ENCODE data around the gene CLTCL1.
"Not testable (repeated sequence)": the region's sequence is repeated elsewhere in the genome, so short reads cannot be mapped to it uniquely, and the experiment has no call there.

DNA sequence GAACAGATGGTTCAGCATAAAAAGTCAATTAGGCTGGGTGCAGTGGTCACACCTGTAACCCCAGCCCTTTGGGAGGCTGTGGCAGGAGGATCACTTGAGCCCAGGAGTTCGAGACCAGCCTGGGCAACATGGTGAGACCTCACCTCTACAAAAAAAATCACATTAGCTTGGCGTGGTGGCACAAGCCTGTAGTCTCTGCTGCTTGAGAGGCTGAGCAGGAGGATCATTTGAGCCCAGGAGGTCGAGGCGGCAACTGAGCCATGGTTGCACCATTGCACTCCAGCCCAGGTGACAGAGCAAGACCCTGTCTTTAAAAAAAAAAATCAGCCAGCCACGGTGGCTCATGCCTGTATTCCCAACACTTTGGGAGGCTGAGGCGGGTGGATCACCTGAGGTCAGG, 31.9 kb upstream of the CLTCL1 start:
- TF ChIP-seq, protein P1, sequence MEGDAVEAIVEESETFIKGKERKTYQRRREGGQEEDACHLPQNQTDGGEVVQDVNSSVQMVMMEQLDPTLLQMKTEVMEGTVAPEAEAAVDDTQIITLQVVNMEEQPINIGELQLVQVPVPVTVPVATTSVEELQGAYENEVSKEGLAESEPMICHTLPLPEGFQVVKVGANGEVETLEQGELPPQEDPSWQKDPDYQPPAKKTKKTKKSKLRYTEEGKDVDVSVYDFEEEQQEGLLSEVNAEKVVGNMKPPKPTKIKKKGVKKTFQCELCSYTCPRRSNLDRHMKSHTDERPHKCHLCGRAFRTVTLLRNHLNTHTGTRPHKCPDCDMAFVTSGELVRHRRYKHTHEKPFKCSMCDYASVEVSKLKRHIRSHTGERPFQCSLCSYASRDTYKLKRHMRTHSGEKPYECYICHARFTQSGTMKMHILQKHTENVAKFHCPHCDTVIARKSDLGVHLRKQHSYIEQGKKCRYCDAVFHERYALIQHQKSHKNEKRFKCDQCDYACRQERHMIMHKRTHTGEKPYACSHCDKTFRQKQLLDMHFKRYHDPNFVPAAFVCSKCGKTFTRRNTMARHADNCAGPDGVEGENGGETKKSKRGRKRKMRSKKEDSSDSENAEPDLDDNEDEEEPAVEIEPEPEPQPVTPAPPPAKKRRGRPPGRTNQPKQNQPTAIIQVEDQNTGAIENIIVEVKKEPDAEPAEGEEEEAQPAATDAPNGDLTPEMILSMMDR (IDR thresholded peaks at IDR 0.05), result not testable (repeated sequence)
- not testable (repeated sequence) for TF ChIP-seq POLR2A (IDR thresholded peaks at IDR 0.05; ENCODE audit: low read depth); POLR2AphosphoS5 (IDR thresholded peaks at IDR 0.05)
